HG03520 (cell line): ENCODE measurements around the gene CCDC117.
A peak's percentile ranks its signal among the peaks of the same experiment; 100 is the strongest.

ENCODE experiments used
- ATAC-seq: cut with Tn5 transposase; IDR thresholded peaks from one replicate; pipeline ENCODE4 v1.9.1; 2021; ENCODE audit warnings: mild to moderate bottlenecking, moderate library complexity; ENCODE audit not compliant: unreplicated experiment

Gene CCDC117

GRCh38 chr22:28769394-28770085, 3.0 kb upstream of the CCDC117 start:
- ATAC-seq = no peak

DNA sequence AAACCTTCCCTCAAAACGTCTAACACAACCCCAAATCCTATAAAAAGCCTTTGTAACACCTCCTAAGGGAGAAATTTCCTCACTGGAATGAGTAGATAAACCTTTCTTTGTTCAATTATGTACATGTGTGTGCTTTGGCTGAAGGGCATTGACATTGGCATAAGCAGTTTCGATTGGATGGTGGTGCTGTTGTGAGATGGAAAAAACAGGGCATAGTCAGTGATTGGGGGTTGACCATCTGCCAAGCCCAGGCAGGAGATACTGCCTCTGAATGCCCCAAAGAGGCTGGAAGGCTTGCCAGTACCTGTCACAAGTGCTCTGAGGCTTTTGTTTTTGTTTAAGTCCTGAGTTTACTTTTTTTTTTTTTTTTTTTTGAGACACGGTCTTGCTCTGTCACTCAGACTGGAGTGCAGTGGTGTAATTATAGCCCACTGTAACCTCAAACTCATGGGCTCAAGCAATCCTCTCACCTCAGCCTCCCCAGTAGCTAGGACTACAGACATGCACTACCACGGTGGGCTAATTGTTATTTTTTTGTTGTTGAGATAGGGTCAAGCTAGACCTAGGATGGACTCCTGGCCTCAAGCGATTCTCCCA, 1.2 kb upstream of the CCDC117 start:
- no peak for ATAC-seq

GRCh38 chr22:28773461-28773867, 969 bp downstream of the CCDC117 start:
- ATAC-seq = no peak

DNA sequence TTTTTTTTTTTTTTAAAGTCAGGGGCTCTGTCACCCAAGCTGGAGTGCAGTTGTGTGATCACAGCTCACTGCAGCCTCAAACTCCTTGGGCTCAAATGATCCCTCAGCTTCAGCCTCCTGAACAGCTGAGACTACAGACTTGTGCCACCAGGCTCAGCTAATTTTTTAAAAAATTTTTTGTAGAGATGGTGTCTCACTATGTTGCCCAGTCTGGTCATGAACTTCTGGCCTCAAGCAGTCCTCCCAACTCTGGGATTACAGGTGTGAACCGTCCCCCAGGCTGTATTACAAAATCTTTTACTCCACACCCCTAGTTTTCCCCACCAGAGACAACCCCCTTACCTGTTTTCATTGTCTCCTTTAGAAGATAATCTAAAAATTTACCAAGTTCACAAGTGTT, 1.9 kb downstream of the CCDC117 start:
- ATAC-seq = no peak

GRCh38 chr22:28779833-28780232, 7.3 kb downstream of the CCDC117 start:
- ATAC-seq = no peak

- no peak for ATAC-seq
Observed at GRCh38 chr22:28780296-28780695, 7.8 kb downstream of the CCDC117 start.

GRCh38 chr22:28783786-28784671, 11.5 kb downstream of the CCDC117 start:
- ATAC-seq = no peak

DNA sequence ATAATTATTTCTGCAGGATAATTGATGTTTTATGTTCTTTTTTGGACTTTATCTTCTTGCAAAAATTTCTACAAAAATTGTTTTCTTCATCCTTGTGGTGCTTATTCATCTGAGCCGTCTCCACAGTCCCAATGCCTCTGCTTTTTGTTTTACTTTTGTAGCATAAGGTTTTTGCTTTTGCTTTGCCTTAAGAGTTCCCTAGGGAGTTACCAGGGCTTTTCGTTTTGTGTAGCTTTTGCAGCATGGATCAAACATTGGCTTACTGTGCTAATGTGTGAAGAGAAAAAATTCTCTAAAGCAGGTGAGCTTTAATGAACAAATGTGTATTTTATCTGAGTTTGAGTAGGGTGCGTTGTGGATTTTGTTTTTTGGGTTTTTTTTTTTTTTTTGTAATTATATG, 16.1 kb downstream of the CCDC117 start:
- no peak for ATAC-seq

GRCh38 chr22:28791124-28791523, 18.6 kb downstream of the CCDC117 start:
- no peak for ATAC-seq

DNA sequence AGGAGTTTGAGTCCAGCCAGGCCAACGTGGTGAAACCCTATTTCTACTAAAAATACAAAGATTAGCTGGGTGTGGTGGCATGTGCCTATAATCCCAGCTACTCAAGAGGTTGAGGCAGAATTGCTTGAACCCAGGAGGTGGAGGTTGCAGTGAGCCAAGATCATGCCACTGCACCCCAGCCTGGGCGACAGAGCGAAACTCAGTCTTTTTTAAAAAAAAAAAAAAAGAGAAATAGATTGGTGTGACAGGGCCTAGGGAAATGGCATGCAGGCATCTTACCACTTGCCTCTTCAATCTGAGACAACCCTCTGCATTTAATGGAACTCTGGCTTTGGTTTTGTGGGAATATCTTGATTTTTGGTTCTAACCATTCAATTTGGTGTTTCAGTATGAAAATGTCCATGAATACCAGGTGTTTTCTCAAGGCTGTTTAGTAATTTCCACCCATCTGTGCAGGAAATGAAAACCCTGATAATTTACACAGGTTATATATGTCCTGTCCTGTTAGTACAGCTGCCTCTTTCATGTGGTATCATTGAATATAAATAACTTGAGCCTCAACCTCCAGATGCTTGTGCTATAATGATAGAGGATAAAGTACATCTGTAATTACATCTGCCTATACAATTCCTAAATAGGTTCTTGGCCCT, 19.5 kb downstream of the CCDC117 start:
- peak; percentile 42 for ATAC-seq

GRCh38 chr22:28792491-28793383, 20.2 kb downstream of the CCDC117 start:
- peak; percentile 28 for ATAC-seq

DNA sequence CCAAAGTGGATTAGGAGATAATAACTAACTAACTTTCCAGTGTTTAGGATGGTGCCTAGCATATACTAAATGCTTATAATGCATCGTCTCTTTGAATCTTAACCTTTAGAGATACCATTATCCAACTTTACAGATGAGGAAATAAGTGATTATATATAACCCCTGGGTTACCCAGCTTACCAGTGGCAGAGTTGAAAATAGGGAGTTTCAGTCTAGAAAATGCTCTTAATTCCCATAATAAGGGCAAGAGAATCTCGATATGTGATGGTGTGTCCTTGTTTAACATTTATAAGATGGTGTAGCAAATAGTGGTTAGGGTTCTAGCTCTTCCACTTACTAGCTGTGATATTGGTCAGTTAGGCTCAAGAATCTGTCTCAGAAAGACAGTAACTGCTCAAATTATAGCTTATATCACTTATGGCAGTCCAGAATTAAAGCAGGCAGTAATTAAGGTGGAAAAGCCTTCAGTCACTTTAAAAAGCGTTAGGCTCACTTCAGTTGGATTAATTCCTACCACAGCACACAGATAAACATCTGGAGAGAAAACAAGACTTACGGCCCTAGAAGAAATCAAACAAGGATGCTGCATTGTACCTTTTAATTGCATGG, 21.6 kb downstream of the CCDC117 start:
- ATAC-seq = no peak

DNA sequence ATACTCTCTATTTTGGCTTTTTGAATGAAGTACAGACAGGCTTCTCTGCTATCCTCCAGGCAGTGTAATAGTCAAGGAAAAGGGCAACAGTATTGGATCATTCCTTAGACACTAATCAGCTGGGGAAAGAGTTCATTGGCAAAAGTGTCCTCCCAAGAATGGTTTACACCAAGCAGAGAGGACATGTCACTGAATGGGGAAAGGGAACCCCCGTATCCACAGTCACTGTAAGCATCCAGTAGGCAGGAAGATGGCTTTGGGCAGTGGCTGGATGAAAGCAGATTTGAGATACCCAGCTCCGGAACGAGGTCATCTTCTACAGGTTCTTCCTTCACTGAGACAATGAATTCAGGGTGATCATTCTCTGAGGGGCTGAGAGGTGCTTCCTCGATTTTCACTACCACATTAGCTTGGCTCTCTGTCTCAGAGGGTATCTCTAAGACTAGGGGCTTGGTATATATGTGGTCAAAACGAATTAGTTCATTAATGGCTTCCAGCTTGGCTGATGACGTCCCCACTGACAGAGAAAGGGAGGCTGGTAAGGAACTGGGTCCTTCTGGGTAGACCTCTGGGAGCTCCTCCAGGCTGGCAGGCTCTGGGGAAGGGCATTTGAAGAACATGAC, 22.7 kb downstream of the CCDC117 start:
- no peak for ATAC-seq

DNA sequence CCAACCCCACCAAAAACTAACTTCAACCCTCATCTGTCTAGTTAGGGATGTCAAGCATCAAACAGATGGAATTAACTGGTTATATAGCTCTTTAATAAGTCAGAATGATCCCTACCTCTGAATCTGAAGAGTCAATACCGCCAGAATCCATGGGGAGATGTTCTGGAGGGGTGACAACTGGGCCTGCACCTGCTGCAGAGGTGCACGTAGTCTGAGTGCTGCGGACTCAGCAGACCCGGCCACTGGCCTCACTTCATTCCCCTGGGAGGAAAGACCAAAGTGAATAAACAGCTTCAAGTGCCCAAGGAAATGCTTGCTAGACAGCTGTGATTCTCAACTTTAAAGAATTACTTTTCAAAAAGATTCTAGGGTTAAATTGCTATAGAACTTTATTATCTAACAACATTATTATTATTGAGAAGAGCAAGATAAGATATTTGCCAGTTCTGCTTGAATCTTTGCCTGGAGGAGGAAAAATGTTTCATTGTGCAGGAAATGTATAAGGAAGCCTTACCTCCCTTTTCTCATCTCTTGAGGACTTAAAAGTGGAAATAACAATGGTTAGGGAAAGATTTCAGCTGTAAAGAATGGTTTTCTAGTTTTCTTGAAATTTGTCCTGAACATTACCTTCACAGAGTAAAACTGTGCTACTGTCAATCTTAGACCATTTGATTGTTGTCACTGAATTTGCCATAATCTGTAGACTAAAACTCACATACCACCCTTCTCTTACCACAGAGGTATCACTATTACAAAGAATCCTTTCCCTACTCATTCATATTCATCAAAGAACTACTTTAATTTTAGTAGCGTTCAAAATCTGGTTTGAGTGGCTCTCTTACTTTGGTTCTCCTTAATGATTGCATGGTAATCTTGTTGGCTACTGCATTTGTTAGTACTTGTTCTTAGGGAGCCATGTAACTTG, 23.7 kb downstream of the CCDC117 start:
- no peak for ATAC-seq

GRCh38 chr22:28798810-28799605, 26.5 kb downstream of the CCDC117 start:
- ATAC-seq = no peak

GRCh38 chr22:28799606-28800307, 27.3 kb downstream of the CCDC117 start:
- ATAC-seq = peak; percentile 21
